ENCODE data around the gene TRIM33.

DNA sequence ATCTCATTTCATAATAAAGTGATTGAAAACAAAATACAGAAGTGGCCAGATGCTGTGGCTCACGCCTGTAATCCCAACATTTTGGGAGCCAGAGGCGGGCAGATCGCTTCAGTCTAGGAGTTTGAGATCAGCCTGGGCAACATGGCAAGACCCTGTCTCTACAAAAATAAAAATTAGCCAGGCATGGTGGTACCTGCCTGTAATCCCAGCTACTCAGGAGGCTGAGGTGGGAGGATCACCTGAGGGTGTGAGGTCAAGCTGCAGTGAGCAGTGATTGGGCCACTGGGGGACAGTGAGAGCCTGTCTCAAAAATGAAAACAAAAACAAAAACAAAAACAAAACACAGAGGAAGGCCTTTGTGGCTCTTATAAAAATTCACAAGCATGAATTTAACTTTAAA, 38.6 kb downstream of the TRIM33 start:
- no peak for TF ChIP-seq YY1 (IDR thresholded peaks at IDR 0.05; ENCODE audit: low read depth, low read length)
- TF ChIP-seq, protein P1, sequence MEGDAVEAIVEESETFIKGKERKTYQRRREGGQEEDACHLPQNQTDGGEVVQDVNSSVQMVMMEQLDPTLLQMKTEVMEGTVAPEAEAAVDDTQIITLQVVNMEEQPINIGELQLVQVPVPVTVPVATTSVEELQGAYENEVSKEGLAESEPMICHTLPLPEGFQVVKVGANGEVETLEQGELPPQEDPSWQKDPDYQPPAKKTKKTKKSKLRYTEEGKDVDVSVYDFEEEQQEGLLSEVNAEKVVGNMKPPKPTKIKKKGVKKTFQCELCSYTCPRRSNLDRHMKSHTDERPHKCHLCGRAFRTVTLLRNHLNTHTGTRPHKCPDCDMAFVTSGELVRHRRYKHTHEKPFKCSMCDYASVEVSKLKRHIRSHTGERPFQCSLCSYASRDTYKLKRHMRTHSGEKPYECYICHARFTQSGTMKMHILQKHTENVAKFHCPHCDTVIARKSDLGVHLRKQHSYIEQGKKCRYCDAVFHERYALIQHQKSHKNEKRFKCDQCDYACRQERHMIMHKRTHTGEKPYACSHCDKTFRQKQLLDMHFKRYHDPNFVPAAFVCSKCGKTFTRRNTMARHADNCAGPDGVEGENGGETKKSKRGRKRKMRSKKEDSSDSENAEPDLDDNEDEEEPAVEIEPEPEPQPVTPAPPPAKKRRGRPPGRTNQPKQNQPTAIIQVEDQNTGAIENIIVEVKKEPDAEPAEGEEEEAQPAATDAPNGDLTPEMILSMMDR (IDR thresholded peaks at IDR 0.05; ENCODE audit: control extremely low read depth in 1 of 3, insufficient read depth in 1 of 3, low read depth in 1 of 3, low read length in 3 of 3) = no peak
- TF ChIP-seq TEAD4 (IDR thresholded peaks at IDR 0.05; ENCODE audit: low read depth, low read length) = no peak
- TF ChIP-seq POLR2A (IDR thresholded peaks at IDR 0.05; ENCODE audit: control extremely low read depth in 1 of 2, low read depth in 2 of 2, low read length in 2 of 2) = no peak
- TF ChIP-seq, protein P2, sequence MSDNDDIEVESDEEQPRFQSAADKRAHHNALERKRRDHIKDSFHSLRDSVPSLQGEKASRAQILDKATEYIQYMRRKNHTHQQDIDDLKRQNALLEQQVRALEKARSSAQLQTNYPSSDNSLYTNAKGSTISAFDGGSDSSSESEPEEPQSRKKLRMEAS (IDR thresholded peaks at IDR 0.05) = no peak
- TF ChIP-seq KDM1A (IDR thresholded peaks at IDR 0.05; ENCODE audit: borderline replicate concordance, low read length) = no peak
- no peak for TF ChIP-seq GTF2F1 (IDR thresholded peaks at IDR 0.05; ENCODE audit: borderline replicate concordance, low read depth, low read length)
- TF ChIP-seq SP1 (IDR thresholded peaks at IDR 0.05; ENCODE audit: low read depth, low read length) = no peak
- no peak for TF ChIP-seq EZH2 (IDR thresholded peaks at IDR 0.05; ENCODE audit: low read depth, low read length, severe bottlenecking)
